Astrocyte (in vitro differentiated cells and primary cell): Measurements from ENCODE around the gene DOC2A.

Source experiments
- EZH2 ChIP-seq: IDR thresholded peaks from 2 replicates; pipeline ENCODE4 v1.6.1; 2012; ENCODE audit warnings: mild to moderate bottlenecking, low read length, inconsistent platforms; ENCODE audit not compliant: insufficient read depth
- TF ChIP-seq, protein P1 (sequence below): IDR thresholded peaks from 2 replicates; pipeline ENCODE4 v1.5.1; 2011; ENCODE audit warnings: low read depth, mild to moderate bottlenecking, inconsistent platforms, low read length, moderate library complexity; ENCODE audit not compliant: insufficient read depth

DNA sequence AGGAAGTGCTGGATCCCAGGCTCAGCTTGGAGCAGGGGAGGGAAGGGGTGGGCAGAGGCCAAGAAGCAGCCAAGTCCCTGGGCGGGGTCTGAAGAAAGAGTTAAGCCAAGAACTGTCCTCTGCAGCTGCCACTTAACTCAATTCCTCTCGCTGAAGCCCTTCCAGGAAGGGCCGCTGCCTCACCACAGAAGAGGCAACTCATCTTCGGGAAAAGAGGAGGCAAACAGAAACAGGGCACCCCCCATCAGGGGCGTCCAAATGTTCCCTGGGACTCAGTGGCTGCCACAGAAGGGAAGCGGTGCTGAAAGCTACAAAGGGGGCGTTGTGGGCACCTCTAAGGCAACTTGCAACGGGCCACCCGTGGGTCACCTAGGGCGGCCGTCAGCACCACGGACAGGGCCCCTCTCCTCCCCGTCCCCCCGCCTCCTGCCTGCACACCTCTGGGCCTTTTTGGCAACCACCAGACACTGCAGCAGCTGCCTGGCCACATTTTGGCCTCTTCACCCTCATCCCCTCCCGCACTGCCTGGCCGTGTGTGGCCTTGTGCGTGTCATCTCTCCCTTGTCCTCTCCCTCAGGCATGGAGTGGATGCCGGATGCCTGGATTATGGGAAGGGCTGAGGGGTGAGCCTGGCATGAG, 17.7 kb upstream of the DOC2A start:
- TF ChIP-seq, protein P1, sequence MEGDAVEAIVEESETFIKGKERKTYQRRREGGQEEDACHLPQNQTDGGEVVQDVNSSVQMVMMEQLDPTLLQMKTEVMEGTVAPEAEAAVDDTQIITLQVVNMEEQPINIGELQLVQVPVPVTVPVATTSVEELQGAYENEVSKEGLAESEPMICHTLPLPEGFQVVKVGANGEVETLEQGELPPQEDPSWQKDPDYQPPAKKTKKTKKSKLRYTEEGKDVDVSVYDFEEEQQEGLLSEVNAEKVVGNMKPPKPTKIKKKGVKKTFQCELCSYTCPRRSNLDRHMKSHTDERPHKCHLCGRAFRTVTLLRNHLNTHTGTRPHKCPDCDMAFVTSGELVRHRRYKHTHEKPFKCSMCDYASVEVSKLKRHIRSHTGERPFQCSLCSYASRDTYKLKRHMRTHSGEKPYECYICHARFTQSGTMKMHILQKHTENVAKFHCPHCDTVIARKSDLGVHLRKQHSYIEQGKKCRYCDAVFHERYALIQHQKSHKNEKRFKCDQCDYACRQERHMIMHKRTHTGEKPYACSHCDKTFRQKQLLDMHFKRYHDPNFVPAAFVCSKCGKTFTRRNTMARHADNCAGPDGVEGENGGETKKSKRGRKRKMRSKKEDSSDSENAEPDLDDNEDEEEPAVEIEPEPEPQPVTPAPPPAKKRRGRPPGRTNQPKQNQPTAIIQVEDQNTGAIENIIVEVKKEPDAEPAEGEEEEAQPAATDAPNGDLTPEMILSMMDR = no peak
- TF ChIP-seq EZH2 = no peak
